ENCODE data around the gene MORC3. TPM values are rescaled to one million over a fixed set of nuclear protein-coding genes. Genes with fewer than 3 reads are reported as not detected.
"Not testable (repeated sequence)": the region's sequence is repeated elsewhere in the genome, so short reads cannot be mapped to it uniquely, and the experiment has no call there.

The MORC3 gene
- total RNA-seq, 4 donors from 2014 or later = 40.3 to 49.9 (median 42.8) TPM

DNA sequence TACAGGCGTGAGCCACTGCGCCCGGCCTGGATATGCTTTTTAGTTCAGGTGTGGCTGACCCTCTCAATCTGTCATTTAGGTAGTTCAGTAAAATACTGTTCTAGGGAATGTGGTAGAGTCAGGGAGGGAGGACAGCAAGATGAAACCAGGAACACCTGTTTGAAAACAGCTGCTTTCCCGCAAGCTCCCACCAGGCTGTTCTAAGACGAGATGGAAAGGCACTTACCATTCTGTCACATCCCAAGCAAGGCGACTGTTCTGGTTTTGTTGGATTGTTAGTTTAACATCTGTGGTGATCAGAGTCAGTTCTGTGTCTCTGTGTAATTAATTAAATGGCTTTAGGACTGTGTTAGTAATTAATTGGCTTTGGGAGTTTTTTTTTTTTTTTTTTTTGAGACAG, 68.1 kb downstream of the MORC3 start:
- Histone ChIP-seq H3K36me3 (no peaks in the 10 kb centered on the region), H3K9me3 (no peaks in the 10 kb centered on the region), H3K27ac (no peak overlapping the region), H3K27me3 (no peaks in the 10 kb centered on the region), H3K4me3 (replicated peaks in 1 of 3) (no peak overlapping the region), H3K4me1 (peaks cover 0 to 5% of the 10 kb centered on the region in 2 donors)
- WGBS, 2 donors = 94 to 98% methylated on average over 6 of the region's 6 CpGs
- TF ChIP-seq, protein P1, sequence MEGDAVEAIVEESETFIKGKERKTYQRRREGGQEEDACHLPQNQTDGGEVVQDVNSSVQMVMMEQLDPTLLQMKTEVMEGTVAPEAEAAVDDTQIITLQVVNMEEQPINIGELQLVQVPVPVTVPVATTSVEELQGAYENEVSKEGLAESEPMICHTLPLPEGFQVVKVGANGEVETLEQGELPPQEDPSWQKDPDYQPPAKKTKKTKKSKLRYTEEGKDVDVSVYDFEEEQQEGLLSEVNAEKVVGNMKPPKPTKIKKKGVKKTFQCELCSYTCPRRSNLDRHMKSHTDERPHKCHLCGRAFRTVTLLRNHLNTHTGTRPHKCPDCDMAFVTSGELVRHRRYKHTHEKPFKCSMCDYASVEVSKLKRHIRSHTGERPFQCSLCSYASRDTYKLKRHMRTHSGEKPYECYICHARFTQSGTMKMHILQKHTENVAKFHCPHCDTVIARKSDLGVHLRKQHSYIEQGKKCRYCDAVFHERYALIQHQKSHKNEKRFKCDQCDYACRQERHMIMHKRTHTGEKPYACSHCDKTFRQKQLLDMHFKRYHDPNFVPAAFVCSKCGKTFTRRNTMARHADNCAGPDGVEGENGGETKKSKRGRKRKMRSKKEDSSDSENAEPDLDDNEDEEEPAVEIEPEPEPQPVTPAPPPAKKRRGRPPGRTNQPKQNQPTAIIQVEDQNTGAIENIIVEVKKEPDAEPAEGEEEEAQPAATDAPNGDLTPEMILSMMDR (IDR thresholded peaks at IDR 0.05) = no peak
- no peak for TF ChIP-seq POLR2A (IDR thresholded peaks at IDR 0.05)
- DNase-seq = no peak
- intact Hi-C loops (cut with DNase I) = no loop called here

DNA sequence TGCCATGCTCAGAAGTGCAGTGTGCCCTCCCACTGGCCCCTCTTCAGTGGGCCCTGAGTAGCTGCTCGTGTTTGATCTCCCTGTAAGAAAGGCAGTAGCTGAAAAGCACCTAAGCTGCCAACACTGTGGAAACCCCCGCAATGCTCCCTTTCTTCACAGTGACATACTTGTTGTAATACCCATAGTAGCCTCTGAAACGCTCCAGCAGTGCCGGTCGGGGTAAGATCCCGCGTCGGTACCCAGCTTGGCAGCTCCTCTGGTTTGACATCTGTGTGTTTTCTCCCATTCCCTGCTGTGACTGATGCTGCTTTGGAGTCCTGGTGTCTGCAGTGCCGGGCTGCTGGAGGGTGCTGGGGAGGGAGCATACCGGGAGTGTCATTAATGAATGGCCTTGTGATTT, 68.8 kb downstream of the MORC3 start:
- Histone ChIP-seq H3K36me3 (no peaks in the 10 kb centered on the region), H3K27ac (no peak overlapping the region), H3K4me3 (replicated peaks in 1 of 3) (no peak overlapping the region), H3K4me1 (peaks cover 0 to 5% of the 10 kb centered on the region in 2 donors), H3K9me3 (no peaks in the 10 kb centered on the region), H3K27me3 (no peaks in the 10 kb centered on the region)
- intact Hi-C loops (cut with DNase I) = no loop called here
- peak; percentile 34 to 48 for DNase-seq
- 39 to 54% methylated on average over 10 of the region's 10 CpGs for WGBS, 2 donors
- TF ChIP-seq POLR2A (IDR thresholded peaks at IDR 0.05) = no peak
- TF ChIP-seq, protein P1 (IDR thresholded peaks at IDR 0.05) = peak in 2 of 6 experiments; percentile 10 to 13

DNA sequence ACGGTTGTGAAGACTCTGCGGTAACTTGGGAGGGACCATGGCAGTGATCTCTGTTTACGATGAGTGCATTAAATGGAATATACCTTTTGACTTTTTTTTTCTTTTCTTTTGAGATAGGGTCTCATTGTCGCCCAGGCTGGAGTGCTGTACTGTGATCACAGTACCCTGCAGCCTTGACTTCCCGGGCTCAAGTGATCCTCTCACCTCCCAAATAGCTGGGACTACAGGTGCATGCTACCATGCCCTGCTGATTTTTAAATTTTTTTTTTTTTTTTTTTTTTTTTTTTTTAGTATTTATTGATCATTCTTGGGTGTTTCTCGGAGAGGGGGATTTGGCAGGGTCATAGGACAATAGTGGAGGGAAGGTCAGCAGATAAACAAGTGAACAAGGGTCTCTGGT, 71.7 kb downstream of the MORC3 start:
- DNase-seq; H3K4me3 ChIP-seq (replicated peaks in 1 of 3); H3K36me3 ChIP-seq; H3K27me3 ChIP-seq; intact Hi-C loops (cut with DNase I); H3K9me3 ChIP-seq; H3K27ac ChIP-seq; H3K4me1 ChIP-seq: not testable (repeated sequence)
- 88 to 94% methylated on average over 6 of the region's 6 CpGs for WGBS, 2 donors

DNA sequence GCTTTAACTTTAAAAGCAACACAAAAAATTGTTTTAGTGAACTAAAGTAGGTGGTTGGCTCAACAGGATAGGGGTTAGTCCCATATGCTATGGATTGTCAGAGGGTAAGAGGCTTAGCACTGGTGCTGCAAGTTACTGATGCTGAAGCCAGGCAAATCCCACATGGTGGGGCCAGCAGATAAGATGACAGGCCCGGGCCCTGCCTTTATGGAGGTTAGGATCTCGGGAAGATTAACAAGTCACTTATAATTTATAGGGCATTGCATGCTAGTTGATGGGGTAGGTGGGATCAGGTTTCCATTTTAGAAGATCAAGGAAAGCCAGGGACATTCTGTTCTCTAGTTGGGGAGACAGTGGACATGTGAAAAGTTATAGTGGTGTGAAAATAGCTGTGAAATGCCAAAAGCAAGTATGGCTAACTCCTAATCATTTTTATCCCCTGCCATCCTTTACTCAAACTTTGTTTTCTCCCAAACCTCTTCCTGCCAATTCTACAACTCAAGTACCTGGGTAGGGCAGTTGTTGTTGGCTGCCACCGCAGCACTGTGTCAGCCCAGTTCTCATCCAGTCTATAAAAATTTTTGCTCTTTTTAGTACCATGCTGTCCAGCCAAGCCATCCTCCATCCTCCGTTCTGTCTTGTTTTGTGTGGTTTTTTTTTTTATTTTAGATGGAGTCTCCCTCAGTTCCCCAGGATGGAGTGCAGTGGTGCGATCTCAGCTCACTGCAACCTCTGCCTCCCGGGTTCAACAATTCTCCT, 75.5 kb downstream of the MORC3 start:
- Histone ChIP-seq H3K4me3 (replicated peaks in 1 of 3) (no peak overlapping the region), H3K27ac (no peak overlapping the region), H3K36me3 (no peaks in the 10 kb centered on the region), H3K9me3 (no peaks in the 10 kb centered on the region), H3K27me3 (no peaks in the 10 kb centered on the region), H3K4me1 (no peaks in the 10 kb centered on the region)
- DNase-seq = no peak
- 85% methylated on average over 6 of the region's 6 CpGs for WGBS, 2 donors
- intact Hi-C loops (cut with DNase I) = no loop called here
- no peak for TF ChIP-seq POLR2A (IDR thresholded peaks at IDR 0.05)
- TF ChIP-seq, protein P1 (IDR thresholded peaks at IDR 0.05) = no peak

DNA sequence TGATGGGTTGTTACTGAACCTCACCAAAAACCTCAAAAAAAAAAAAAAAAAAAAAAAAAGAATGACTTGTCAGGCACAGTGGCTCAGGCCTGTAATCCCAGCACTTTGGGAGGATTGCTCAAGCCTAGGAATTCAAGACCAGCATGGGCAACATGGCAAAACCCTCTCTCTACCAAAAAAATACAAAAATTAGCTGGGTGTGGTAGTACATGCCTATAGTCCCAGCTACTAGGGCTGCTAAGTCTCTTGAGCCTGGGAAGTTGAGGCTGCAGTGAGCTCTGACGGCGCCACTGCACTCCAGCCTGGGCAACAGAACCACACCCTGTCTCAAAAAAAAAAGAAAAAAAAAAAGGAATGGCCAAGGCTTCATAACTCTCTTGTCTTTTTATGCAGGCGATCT, 76.3 kb downstream of the MORC3 start:
- Histone ChIP-seq H3K4me1 (no peaks in the 10 kb centered on the region), H3K36me3 (no peaks in the 10 kb centered on the region), H3K27ac (no peak overlapping the region), H3K27me3 (no peaks in the 10 kb centered on the region), H3K9me3 (no peaks in the 10 kb centered on the region), H3K4me3 (replicated peaks in 1 of 3) (no peak overlapping the region)
- no peak for DNase-seq
- WGBS, 2 donors = 94 to 97% methylated on average over 3 of the region's 3 CpGs
- TF ChIP-seq, protein P1 (IDR thresholded peaks at IDR 0.05) = no peak
- no peak for TF ChIP-seq POLR2A (IDR thresholded peaks at IDR 0.05)
- intact Hi-C loops (cut with DNase I) = no loop called here
